Sigmoid colon (tissue), 4 donors: ENCODE data around the gene LARGE1.

ENCODE experiments used
- POLR2A ChIP-seq, 2 donors: fragments of 450-650 bp; IDR thresholded peaks; one replicate each; pipeline ENCODE4 v1.6.1; 2016; ENCODE audit warnings: antibody characterized with exemption in 2 of 2, mild to moderate bottlenecking in 2 of 2, moderate library complexity in 2 of 2
- POLR2AphosphoS5 ChIP-seq, 4 donors: sonication (generic); formaldehyde crosslinking; IDR thresholded peaks; one replicate each; pipeline ENCODE4 v1.6.1; 2017; ENCODE audit warnings: antibody characterized with exemption in 4 of 4
- TF ChIP-seq, protein P1 (sequence below), 4 experiments: fragments of 450-650 bp in 3 of 4; fragments of 200-600 bp in 1 of 4; IDR thresholded peaks; one replicate each; pipeline ENCODE4 v1.5.1; 2016 to 2019; ENCODE audit warnings: antibody characterized with exemption in 4 of 4, mild to moderate bottlenecking in 3 of 4, moderate library complexity in 2 of 4

DNA sequence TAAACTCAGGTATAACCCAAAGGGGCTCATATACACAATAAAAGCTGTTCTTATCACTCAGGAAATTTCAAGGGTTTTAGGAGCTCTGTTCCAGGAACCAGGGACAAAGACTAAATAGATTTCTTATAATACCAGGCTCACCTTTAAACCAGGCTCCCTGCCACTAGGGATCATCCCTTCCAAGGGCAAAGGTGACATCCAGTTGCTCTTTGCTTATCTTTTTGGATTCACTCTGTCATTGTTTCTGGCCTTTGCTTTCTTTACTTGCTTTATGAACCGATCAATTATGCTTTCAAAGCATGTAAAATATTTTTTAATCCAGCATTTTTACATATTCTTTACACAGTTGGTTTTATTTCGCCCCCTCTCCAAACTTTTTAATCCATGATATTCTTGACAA, 540.4 kb downstream of the LARGE1 start:
- TF ChIP-seq, protein P1, sequence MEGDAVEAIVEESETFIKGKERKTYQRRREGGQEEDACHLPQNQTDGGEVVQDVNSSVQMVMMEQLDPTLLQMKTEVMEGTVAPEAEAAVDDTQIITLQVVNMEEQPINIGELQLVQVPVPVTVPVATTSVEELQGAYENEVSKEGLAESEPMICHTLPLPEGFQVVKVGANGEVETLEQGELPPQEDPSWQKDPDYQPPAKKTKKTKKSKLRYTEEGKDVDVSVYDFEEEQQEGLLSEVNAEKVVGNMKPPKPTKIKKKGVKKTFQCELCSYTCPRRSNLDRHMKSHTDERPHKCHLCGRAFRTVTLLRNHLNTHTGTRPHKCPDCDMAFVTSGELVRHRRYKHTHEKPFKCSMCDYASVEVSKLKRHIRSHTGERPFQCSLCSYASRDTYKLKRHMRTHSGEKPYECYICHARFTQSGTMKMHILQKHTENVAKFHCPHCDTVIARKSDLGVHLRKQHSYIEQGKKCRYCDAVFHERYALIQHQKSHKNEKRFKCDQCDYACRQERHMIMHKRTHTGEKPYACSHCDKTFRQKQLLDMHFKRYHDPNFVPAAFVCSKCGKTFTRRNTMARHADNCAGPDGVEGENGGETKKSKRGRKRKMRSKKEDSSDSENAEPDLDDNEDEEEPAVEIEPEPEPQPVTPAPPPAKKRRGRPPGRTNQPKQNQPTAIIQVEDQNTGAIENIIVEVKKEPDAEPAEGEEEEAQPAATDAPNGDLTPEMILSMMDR (IDR thresholded peaks at IDR 0.05): no peak
- TF ChIP-seq POLR2A (IDR thresholded peaks at IDR 0.05): no peak
- TF ChIP-seq POLR2AphosphoS5 (IDR thresholded peaks at IDR 0.05): no peak
